GM23338 (cell line): Measurements from ENCODE around the gene LYPD5. TPM values are rescaled to one million over a fixed set of nuclear protein-coding genes. Genes with fewer than 3 reads are reported as not detected.
"Not testable (repeated sequence)": the region's sequence is repeated elsewhere in the genome, so short reads cannot be mapped to it uniquely, and the experiment has no call there.

Source experiments
- ATAC-seq: fragments of 200-7000 bp; cut with Tn5 transposase; 3 replicates; pipeline ENCODE4 v1.9.1; 2020
- DNase-seq: peaks from one replicate; pipeline ENCODE4 v3.0.0-alpha.2; 2015; ENCODE audit warnings: low spot score
- H2AFZ ChIP-seq: fragments of 200-600 bp; sonication (generic); 2 replicates; pipeline ENCODE4 v1.8.0; 2016; ENCODE audit warnings: antibody characterized with exemption, mild to moderate bottlenecking, moderate library complexity
- H3F3A ChIP-seq: fragments of 200-600 bp; sonication (generic); replicated peaks from 2 replicates; pipeline ENCODE4 v1.8.0; 2017; ENCODE audit warnings: antibody characterized with exemption, mixed run types, low read depth
- H3K27ac ChIP-seq: fragments of 200-600 bp; sonication (generic); 2 replicates; pipeline ENCODE4 v1.6.1; 2016; ENCODE audit warnings: low read depth
- H3K27me3 ChIP-seq: fragments of 200-600 bp; sonication (generic); 2 replicates; pipeline ENCODE4 v1.8.0; 2016; ENCODE audit warnings: mild to moderate bottlenecking, mixed run types, moderate library complexity; ENCODE audit not compliant: insufficient read depth
- H3K36me3 ChIP-seq: fragments of 200-600 bp; sonication (generic); 2 replicates; pipeline ENCODE4 v1.8.0; 2016; ENCODE audit warnings: mild to moderate bottlenecking; ENCODE audit not compliant: insufficient read depth
- H3K4me1 ChIP-seq: fragments of 200-600 bp; sonication (generic); 2 replicates; pipeline ENCODE4 v1.8.0; 2016; ENCODE audit warnings: mild to moderate bottlenecking, moderate library complexity; ENCODE audit not compliant: insufficient read depth
- H3K4me2 ChIP-seq: fragments of 200-600 bp; sonication (generic); 2 replicates; pipeline ENCODE4 v1.7.1; 2017; ENCODE audit warnings: mixed run types
- H3K4me3 ChIP-seq: fragments of 200-600 bp; sonication (generic); 2 replicates; pipeline ENCODE4 v1.6.1; 2016; ENCODE audit warnings: mixed run types
- H3K79me2 ChIP-seq: fragments of 200-600 bp; sonication (generic); replicated peaks from 2 replicates; pipeline ENCODE4 v1.8.0; 2017; ENCODE audit warnings: mild to moderate bottlenecking; ENCODE audit not compliant: insufficient read depth
- H3K9me2 ChIP-seq: fragments of 200-600 bp; sonication (generic); 2 replicates; pipeline ENCODE4 v1.8.0; 2017; ENCODE audit not compliant: insufficient read depth
- H4K20me1 ChIP-seq: fragments of 200-600 bp; sonication (generic); replicated peaks from 2 replicates; pipeline ENCODE4 v1.8.0; 2017; ENCODE audit warnings: mild to moderate bottlenecking; ENCODE audit not compliant: insufficient read depth
- H3K27ac Mint-ChIP-seq: 2 replicates; pipeline ENCODE4 v1.8.0; 2020; ENCODE audit warnings: inconsistent platforms, mild to moderate bottlenecking, moderate library complexity, mixed read lengths
- H3K27me3 Mint-ChIP-seq: 3 replicates; pipeline ENCODE4 v1.8.0; 2022; ENCODE audit warnings: low read depth, mild to moderate bottlenecking, moderate library complexity, mixed read lengths, inconsistent platforms; ENCODE audit not compliant: insufficient read depth, poor library complexity
- H3K36me3 Mint-ChIP-seq: 3 replicates; pipeline ENCODE4 v1.8.0; 2021; ENCODE audit warnings: low read depth, mild to moderate bottlenecking, inconsistent platforms, moderate library complexity, mixed read lengths
- H3K4me1 Mint-ChIP-seq: 3 replicates; pipeline ENCODE4 v1.8.0; 2020; ENCODE audit warnings: mild to moderate bottlenecking, inconsistent platforms, mixed read lengths
- H3K4me3 Mint-ChIP-seq: 3 replicates; pipeline ENCODE4 v1.8.0; 2021; ENCODE audit warnings: moderate library complexity, mild to moderate bottlenecking, inconsistent platforms, mixed read lengths
- H3K9me3 Mint-ChIP-seq: 3 replicates; pipeline ENCODE4 v1.8.0; 2020; ENCODE audit warnings: moderate library complexity, mild to moderate bottlenecking, inconsistent platforms, mixed read lengths
- CREB1 ChIP-seq: fragments of 250-450 bp; sonication (Bioruptor Pico); IDR thresholded peaks from 2 replicates; pipeline ENCODE4 v1.5.0; 2020; ENCODE audit warnings: low read depth, mild to moderate bottlenecking, moderate library complexity
- EZH2 ChIP-seq: fragments of 200-600 bp; sonication (generic); IDR thresholded peaks from one replicate; pipeline ENCODE4 v1.8.0; 2017; ENCODE audit warnings: antibody characterized with exemption, mild to moderate bottlenecking, low read depth; ENCODE audit not compliant: unreplicated experiment
- EZH2phosphoT487 ChIP-seq: fragments of 200-600 bp; sonication (generic); IDR thresholded peaks from one replicate; pipeline ENCODE4 v1.8.1; 2018; ENCODE audit warnings: antibody characterized with exemption; ENCODE audit not compliant: unreplicated experiment
- JUNB ChIP-seq: IDR thresholded peaks from one replicate; pipeline ENCODE4 v1.6.1; 2016; ENCODE audit warnings: antibody characterized with exemption; ENCODE audit not compliant: unreplicated experiment
- POLR2AphosphoS5 ChIP-seq: IDR thresholded peaks from 2 replicates; pipeline ENCODE4 v1.6.1; 2016; ENCODE audit warnings: antibody characterized with exemption, low read depth
- ZNF114 ChIP-seq: fragments of 250-450 bp; sonication (Bioruptor Pico); IDR thresholded peaks from 2 replicates; pipeline ENCODE4 v1.5.0; 2020; ENCODE audit warnings: mild to moderate bottlenecking, moderate library complexity
- ZNF331 ChIP-seq: fragments of 250-450 bp; sonication (Bioruptor Pico); IDR thresholded peaks from 2 replicates; pipeline ENCODE4 v1.5.0; 2020; ENCODE audit warnings: low read depth, mild to moderate bottlenecking, moderate library complexity
- polyA plus RNA-seq: library from polyadenylated mRNA; unstranded; fragments of >200 nt; fragmentation: Nextera tagmentation; extraction: Ambion mirVana; gene quantifications from 2 replicates; pipeline ENCODE4 v1.2.1, GENCODE V29; 2016
- total RNA-seq: library from RNA; depleted of rRNA; stranded (reverse); fragments of >200 nt; shearing (Covaris generic); gene quantifications from 2 replicates; pipeline ENCODE4 v1.2.3, GENCODE V29; 2014
- TF ChIP-seq, protein P1 (sequence below), 2 experiments: fragments of 200-600 bp in 1 of 2; sonication (generic) in 1 of 2; conservative IDR thresholded peaks; 2 replicates each; pipeline versions ENCODE4 v1.5.1 to v1.6.1; 2016 to 2017; ENCODE audit warnings: antibody characterized with exemption in 2 of 2, low read depth in 2 of 2, mild to moderate bottlenecking in 2 of 2, moderate library complexity in 1 of 2
- TF ChIP-seq, protein P2 (sequence below): IDR thresholded peaks from one replicate; pipeline ENCODE4 v1.6.1; 2018; ENCODE audit warnings: antibody characterized with exemption; ENCODE audit not compliant: unreplicated experiment
- TF ChIP-seq, protein P3 (sequence below): IDR thresholded peaks from 2 replicates; pipeline ENCODE4 v1.6.1; 2016; ENCODE audit warnings: antibody characterized with exemption

LYPD5 gene
- total and polyA plus RNA-seq, 2 experiments from 2014 or later, result 1.1 to 1.5 TPM

DNA sequence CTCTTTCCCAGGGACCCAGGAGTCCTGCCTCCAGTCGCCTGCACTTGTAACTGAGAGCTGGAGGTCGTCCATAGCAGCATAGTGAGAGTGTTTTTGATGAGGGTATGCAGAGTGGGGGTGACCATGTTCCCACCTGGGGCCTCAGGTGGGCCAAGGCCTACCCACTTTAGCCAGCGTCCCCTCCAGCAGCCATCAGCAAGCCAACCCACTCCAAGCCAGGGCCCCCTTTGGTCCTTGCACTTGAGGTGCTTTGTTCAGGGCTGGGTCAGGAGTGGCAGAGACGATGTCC, 35.5 kb downstream of the LYPD5 start (continued):
- TF ChIP-seq, protein P1, sequence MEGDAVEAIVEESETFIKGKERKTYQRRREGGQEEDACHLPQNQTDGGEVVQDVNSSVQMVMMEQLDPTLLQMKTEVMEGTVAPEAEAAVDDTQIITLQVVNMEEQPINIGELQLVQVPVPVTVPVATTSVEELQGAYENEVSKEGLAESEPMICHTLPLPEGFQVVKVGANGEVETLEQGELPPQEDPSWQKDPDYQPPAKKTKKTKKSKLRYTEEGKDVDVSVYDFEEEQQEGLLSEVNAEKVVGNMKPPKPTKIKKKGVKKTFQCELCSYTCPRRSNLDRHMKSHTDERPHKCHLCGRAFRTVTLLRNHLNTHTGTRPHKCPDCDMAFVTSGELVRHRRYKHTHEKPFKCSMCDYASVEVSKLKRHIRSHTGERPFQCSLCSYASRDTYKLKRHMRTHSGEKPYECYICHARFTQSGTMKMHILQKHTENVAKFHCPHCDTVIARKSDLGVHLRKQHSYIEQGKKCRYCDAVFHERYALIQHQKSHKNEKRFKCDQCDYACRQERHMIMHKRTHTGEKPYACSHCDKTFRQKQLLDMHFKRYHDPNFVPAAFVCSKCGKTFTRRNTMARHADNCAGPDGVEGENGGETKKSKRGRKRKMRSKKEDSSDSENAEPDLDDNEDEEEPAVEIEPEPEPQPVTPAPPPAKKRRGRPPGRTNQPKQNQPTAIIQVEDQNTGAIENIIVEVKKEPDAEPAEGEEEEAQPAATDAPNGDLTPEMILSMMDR (conservative IDR thresholded peaks at IDR 0.05; ENCODE audit: low read depth in 2 of 2), result no peak
- TF ChIP-seq ZNF331 (CRISPR knock-in tag) (no peak), ZNF114 (CRISPR knock-in tag) (no peak), EZH2phosphoT487 (no peak), POLR2AphosphoS5 (no peak), EZH2 (no peak), JUNB (no peak)

DNA sequence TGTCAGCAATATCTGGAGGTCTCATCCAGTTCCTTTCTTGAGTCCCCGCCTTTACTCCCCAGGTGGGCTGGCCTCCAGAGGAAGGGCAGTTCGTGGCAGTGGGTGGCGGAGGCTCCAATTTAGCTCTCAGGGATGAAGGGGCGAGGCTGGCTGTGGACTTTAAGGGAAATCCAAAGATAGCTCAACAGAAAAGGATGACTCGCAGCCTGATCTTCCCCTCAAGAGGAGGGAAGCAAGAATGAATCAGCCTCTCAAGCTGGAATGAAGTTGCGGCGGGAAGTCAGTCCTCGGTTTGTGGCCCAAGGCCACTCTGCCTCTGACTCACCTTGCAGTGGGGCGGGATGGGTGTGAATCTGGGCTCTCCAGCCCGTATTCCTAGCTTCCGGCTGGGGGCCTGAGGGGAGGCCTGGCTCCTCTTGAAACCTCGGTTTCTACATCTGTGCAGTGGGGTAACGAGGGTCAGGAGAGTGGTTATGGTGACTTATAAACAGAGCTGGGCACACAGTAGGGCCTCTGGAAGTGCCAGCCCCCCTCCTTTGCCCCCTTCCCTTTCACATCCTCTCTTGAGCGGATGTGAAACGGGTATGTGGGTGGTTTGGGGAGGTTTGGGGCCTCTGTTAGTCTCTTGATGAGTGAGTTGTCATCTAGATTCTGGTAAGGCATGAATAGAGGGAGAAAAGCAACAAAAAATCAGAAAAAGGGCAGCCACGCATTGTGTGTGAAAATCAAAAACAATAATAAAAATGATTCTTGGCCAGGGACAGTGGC, 37.0 kb downstream of the LYPD5 start:
- no peak overlapping the region for H3K27ac Mint-ChIP-seq
- Histone ChIP-seq H3K4me2 (no peak overlapping the region), H3K27me3 (no peaks in the 10 kb centered on the region), H3K4me1 (no peaks in the 10 kb centered on the region), H3K4me3 (no peak overlapping the region), H3K36me3 (no peaks in the 10 kb centered on the region), H4K20me1 (no peaks in the 10 kb centered on the region), H3K27ac (no peak overlapping the region), H2AFZ (peak overlapping the region; percentile 43; the same call in 1 of the 2 replicates), H3F3A (no peaks in the 10 kb centered on the region), H3K79me2 (no peaks in the 10 kb centered on the region), H3K9me2 (no peaks in the 10 kb centered on the region)
- peaks cover 13% of the 10 kb centered on the region; the same call in 1 of the 3 replicates for H3K4me1 Mint-ChIP-seq
- H3K9me3 Mint-ChIP-seq, result no peaks in the 10 kb centered on the region
- H3K4me3 Mint-ChIP-seq, result no peak overlapping the region
- ATAC-seq (no peak), DNase-seq (no peak)
- TF ChIP-seq CREB1, result no peak
- TF ChIP-seq EZH2, result no peak
- TF ChIP-seq, protein P2, sequence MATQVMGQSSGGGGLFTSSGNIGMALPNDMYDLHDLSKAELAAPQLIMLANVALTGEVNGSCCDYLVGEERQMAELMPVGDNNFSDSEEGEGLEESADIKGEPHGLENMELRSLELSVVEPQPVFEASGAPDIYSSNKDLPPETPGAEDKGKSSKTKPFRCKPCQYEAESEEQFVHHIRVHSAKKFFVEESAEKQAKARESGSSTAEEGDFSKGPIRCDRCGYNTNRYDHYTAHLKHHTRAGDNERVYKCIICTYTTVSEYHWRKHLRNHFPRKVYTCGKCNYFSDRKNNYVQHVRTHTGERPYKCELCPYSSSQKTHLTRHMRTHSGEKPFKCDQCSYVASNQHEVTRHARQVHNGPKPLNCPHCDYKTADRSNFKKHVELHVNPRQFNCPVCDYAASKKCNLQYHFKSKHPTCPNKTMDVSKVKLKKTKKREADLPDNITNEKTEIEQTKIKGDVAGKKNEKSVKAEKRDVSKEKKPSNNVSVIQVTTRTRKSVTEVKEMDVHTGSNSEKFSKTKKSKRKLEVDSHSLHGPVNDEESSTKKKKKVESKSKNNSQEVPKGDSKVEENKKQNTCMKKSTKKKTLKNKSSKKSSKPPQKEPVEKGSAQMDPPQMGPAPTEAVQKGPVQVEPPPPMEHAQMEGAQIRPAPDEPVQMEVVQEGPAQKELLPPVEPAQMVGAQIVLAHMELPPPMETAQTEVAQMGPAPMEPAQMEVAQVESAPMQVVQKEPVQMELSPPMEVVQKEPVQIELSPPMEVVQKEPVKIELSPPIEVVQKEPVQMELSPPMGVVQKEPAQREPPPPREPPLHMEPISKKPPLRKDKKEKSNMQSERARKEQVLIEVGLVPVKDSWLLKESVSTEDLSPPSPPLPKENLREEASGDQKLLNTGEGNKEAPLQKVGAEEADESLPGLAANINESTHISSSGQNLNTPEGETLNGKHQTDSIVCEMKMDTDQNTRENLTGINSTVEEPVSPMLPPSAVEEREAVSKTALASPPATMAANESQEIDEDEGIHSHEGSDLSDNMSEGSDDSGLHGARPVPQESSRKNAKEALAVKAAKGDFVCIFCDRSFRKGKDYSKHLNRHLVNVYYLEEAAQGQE, result no peak
- TF ChIP-seq, protein P3, sequence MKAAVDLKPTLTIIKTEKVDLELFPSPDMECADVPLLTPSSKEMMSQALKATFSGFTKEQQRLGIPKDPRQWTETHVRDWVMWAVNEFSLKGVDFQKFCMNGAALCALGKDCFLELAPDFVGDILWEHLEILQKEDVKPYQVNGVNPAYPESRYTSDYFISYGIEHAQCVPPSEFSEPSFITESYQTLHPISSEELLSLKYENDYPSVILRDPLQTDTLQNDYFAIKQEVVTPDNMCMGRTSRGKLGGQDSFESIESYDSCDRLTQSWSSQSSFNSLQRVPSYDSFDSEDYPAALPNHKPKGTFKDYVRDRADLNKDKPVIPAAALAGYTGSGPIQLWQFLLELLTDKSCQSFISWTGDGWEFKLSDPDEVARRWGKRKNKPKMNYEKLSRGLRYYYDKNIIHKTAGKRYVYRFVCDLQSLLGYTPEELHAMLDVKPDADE, result no peak
- H3K27me3 Mint-ChIP-seq, result peaks cover 17% of the 10 kb centered on the region
- no peaks in the 10 kb centered on the region for H3K36me3 Mint-ChIP-seq

DNA sequence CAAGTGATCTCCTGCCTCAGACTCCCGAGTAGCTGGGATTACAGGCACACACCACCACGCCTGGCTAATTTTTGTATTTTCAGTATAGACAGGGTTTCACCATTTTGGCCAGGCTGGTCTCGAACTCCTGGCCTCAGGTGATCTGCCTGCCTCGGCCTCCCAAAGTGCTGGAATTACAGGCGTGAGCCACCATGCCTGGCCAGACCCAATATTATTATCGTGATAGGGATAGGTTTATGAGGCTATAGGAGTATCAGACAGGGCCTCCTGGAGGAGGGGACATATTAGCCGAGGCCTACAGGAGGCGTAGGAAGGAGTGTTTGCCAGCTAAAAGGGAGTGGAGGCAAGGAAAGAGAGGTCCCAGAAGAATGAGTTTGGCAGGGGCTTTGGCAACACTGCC, 37.6 kb downstream of the LYPD5 start:
- H2AFZ ChIP-seq, H3F3A ChIP-seq, H3K4me2 ChIP-seq, H3K9me2 ChIP-seq, ATAC-seq, H3K4me1 ChIP-seq, H3K9me3 Mint-ChIP-seq, H4K20me1 ChIP-seq, H3K27ac Mint-ChIP-seq, H3K4me3 Mint-ChIP-seq, H3K36me3 ChIP-seq, DNase-seq, H3K27me3 ChIP-seq, H3K36me3 Mint-ChIP-seq, H3K79me2 ChIP-seq, H3K4me3 ChIP-seq, H3K27ac ChIP-seq: not testable (repeated sequence)
- Mint-ChIP-seq H3K4me1 (peaks cover 14% of the 10 kb centered on the region; the same call in 2 of the 3 replicates), H3K27me3 (peaks cover 13% of the 10 kb centered on the region)
